EL (cell line): Measurements from ENCODE around the gene TNIP1.

Experiments used
- DNase-seq: peaks from one replicate; pipeline ENCODE4 v3.0.0-alpha.2; 2016

The TNIP1 gene

GRCh38 chr5:151080613-151081430 is at the start of gene TNIP1:
TSS of gene TNIP1 (minus strand) at chr5:151081034. CDS start at chr5:151065095, 15,939 bp downstream.
- DNase-seq, result peak; percentile 93

GRCh38 chr5:151130235-151130921 is 49.5 kb upstream of the TNIP1 start:
- no peak for DNase-seq

GRCh38 chr5:151128817-151129216 is 48.0 kb upstream of the TNIP1 start:
- no peak for DNase-seq

- DNase-seq, result no peak
Measured at GRCh38 chr5:151127926-151128325, 47.1 kb upstream of the TNIP1 start.

- peak; percentile 57 for DNase-seq
Measured at GRCh38 chr5:151126199-151126645, 45.4 kb upstream of the TNIP1 start.

GRCh38 chr5:151125421-151125820 is 44.6 kb upstream of the TNIP1 start:
- no peak for DNase-seq

- DNase-seq, result peak; percentile 36
Measured at GRCh38 chr5:151123897-151124751, 43.3 kb upstream of the TNIP1 start.

GRCh38 chr5:151122828-151123227 is 42.0 kb upstream of the TNIP1 start:
- DNase-seq, result no peak

GRCh38 chr5:151121665-151122064 is 40.8 kb upstream of the TNIP1 start:
- DNase-seq, result no peak

GRCh38 chr5:151121095-151121494 is 40.3 kb upstream of the TNIP1 start:
- DNase-seq, result no peak

GRCh38 chr5:151118913-151119575 is 38.2 kb upstream of the TNIP1 start:
- no peak for DNase-seq

GRCh38 chr5:151115272-151115905 is 34.6 kb upstream of the TNIP1 start:
- DNase-seq, result peak; percentile 64

- DNase-seq, result no peak
Measured at GRCh38 chr5:151113651-151114050, 32.8 kb upstream of the TNIP1 start.

GRCh38 chr5:151110992-151111391 is 30.2 kb upstream of the TNIP1 start:
- DNase-seq, result no peak

- DNase-seq, result no peak
Measured at GRCh38 chr5:151110122-151110681, 29.4 kb upstream of the TNIP1 start.

- DNase-seq, result no peak
Measured at GRCh38 chr5:151108566-151108965, 27.7 kb upstream of the TNIP1 start.

GRCh38 chr5:151107738-151108520 is 27.1 kb upstream of the TNIP1 start:
- DNase-seq, result peak; percentile 22

GRCh38 chr5:151107084-151107483 is 26.2 kb upstream of the TNIP1 start:
- no peak for DNase-seq

- DNase-seq, result no peak
Measured at GRCh38 chr5:151106509-151106908, 25.7 kb upstream of the TNIP1 start.

- DNase-seq, result no peak
Measured at GRCh38 chr5:151106043-151106442, 25.2 kb upstream of the TNIP1 start.

- no peak for DNase-seq
Measured at GRCh38 chr5:151105561-151105960, 24.7 kb upstream of the TNIP1 start.
